ENCODE data around the gene SEC16A. TPM values are rescaled to one million over a fixed set of nuclear protein-coding genes. Genes with fewer than 3 reads are reported as not detected.

The SEC16A gene
- total RNA-seq, 6 experiments from 2014 or later, result 46.9 to 108 (median 72.0) TPM

DNA sequence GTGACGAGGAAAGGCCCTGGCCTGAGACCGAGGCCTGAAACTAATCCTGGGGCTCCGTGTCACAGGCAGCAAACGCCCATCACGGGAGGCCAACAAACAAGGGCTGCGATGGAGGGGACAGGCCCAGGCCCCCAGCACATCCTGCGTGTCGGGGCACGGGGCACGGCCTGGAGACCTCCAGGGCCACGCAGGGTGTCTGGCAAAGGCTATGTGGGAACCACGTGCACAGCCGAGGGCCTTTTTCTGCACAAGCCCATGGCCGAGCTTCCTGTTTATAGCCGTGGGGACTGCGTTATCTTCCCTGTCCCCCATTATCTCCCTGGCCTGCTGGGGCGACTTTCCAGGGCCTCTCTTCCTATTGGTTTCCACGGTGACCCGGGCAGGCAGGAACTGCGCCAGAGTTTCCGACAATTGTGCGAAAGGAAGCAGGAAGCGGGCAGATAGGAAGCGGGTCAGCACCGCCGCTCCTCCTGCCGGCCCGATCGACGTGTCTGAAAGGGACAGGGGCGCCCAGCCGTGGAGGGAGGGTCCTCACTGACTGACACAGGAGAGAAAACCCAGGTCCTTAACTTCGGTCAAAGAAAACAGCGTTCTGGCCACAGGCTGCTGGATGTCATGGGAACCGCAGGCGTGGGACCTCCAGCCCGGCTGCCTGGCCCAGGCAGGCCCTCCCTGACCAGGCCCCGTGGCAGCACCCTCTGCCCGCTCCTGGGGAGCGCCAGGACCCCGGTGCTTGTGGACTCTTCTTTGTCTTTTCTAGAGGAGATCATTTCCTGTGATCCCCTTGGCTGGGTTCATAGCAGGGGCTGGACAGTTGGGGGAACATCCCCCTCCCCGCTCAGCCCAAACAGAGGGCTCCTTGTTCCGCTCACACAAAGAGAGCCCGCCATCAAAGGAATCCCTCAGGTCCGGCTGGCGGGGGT, 29.1 kb upstream of the SEC16A start:
- H3K36me3 ChIP-seq, result peaks cover 0 to 88% (median 39%) of the 10 kb centered on the region in 4 donors
- DNase-seq, result peak; percentile 80 to 82 (median 82)
- H3K4me1 ChIP-seq, result no peaks in the 10 kb centered on the region
- H3K4me3 ChIP-seq, result no peak overlapping the region
- H3K27me3 ChIP-seq, result no peaks in the 10 kb centered on the region
- no peak for TF ChIP-seq POLR2A (IDR thresholded peaks at IDR 0.05)
- TF ChIP-seq, protein P1, sequence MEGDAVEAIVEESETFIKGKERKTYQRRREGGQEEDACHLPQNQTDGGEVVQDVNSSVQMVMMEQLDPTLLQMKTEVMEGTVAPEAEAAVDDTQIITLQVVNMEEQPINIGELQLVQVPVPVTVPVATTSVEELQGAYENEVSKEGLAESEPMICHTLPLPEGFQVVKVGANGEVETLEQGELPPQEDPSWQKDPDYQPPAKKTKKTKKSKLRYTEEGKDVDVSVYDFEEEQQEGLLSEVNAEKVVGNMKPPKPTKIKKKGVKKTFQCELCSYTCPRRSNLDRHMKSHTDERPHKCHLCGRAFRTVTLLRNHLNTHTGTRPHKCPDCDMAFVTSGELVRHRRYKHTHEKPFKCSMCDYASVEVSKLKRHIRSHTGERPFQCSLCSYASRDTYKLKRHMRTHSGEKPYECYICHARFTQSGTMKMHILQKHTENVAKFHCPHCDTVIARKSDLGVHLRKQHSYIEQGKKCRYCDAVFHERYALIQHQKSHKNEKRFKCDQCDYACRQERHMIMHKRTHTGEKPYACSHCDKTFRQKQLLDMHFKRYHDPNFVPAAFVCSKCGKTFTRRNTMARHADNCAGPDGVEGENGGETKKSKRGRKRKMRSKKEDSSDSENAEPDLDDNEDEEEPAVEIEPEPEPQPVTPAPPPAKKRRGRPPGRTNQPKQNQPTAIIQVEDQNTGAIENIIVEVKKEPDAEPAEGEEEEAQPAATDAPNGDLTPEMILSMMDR (IDR thresholded peaks at IDR 0.05), result no peak
- intact Hi-C loops (cut with DNase I), result no loop called here
- H3K27ac ChIP-seq, result peak overlapping the region; percentile 27 to 79 (median 47)
- H3K9me3 ChIP-seq, result no peaks in the 10 kb centered on the region
- 88% methylated on average over 11 of the region's 46 CpGs for WGBS (ENCODE audit: insufficient coverage, low coverage, low lambda C conversion rate, missing lambda C conversion rate)
- ATAC-seq, result peak; percentile 66 to 69 (median 68)

DNA sequence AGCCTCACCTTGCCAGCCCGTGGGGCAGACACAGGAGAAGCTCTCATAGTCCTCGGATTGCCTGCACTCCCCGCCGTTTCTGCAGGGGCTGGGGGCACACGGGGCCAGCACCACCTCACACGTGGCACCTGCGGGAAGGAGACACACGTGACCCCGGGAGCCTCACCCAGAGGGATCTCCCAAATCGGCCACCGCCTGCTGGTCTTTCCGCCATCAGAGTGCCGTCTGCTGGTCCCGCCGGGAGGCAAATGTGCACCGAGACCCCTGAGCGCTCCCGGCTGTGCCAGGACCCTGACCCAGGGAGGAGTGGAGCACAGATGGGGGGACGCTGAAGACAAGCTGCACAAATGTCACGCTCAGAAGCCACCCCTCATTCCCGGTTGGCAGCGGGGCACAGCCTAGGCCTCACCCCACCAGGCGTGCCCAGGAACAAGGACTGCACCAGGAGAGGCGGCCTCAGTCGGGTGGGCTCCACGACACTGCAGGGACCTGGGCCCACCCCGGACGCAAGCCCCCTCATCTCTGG, 28.4 kb upstream of the SEC16A start:
- ATAC-seq, result no peak
- 80% methylated on average over 9 of the region's 28 CpGs for WGBS (ENCODE audit: insufficient coverage, low coverage, low lambda C conversion rate, missing lambda C conversion rate)
- Histone ChIP-seq H3K36me3 (peaks cover 0 to 91% (median 42%) of the 10 kb centered on the region in 4 donors), H3K4me3 (no peak overlapping the region), H3K4me1 (no peaks in the 10 kb centered on the region), H3K9me3 (no peaks in the 10 kb centered on the region), H3K27me3 (no peaks in the 10 kb centered on the region), H3K27ac (peak overlapping the region in 1 of 3 donors; percentile 57)
- intact Hi-C loops (cut with DNase I), result no loop called here
- no peak for DNase-seq
- TF ChIP-seq, protein P1 (IDR thresholded peaks at IDR 0.05), result no peak
- TF ChIP-seq POLR2A (IDR thresholded peaks at IDR 0.05), result no peak

DNA sequence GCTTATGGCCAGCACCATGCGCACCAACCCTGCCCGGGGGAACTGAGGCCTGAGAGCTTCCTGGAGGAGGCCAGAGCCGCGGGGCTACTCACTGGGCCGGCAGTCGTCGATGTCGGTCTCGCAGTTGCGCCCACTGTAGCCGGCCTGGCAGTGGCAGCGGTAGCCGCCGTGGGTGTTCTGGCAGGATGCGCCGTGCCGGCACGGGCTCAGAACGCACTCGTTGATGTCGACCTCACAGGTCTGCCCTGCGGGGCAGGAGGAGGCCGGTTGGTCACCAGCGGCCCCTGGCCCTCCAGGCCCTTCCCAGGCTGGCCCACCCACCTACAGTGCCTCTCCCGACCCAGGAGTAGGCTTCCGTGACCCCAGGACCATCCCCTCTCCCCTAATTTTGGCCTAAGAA, 27.7 kb upstream of the SEC16A start:
- TF ChIP-seq, protein P1 (IDR thresholded peaks at IDR 0.05), result no peak
- no peak for TF ChIP-seq POLR2A (IDR thresholded peaks at IDR 0.05)
- intact Hi-C loops (cut with DNase I), result no loop called here
- WGBS (ENCODE audit: insufficient coverage, low coverage, low lambda C conversion rate, missing lambda C conversion rate), result no CpG with 5 or more reads among the region's 26 CpGs
- Histone ChIP-seq H3K4me1 (no peaks in the 10 kb centered on the region), H3K9me3 (no peaks in the 10 kb centered on the region), H3K36me3 (peaks cover 0 to 92% (median 44%) of the 10 kb centered on the region in 4 donors), H3K27ac (peak overlapping the region in 1 of 3 donors; percentile 57), H3K27me3 (no peaks in the 10 kb centered on the region), H3K4me3 (no peak overlapping the region)
- DNase-seq (no peak), ATAC-seq (no peak)

DNA sequence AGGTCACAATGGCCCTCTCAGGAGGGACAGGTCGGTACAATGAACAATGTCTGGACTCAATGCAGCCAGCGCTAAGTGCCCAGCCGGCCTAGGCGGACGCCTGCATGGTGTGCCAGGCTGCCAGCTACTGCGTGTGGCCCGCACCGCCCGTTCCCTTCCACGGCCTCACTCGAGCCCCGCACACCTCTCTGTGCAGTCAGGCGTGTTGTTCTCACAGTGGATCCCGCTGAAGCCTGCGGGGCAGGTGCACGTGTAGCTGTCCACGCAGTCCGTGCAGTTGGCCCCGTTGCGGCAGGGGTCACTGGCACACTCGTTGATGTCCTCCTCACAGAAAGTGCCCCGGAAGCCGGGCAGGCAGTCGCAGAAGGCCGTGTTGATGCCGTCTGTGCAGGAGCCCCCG, 26.7 kb upstream of the SEC16A start:
- intact Hi-C loops (cut with DNase I), result no loop called here
- 92% methylated on average over 13 of the region's 27 CpGs for WGBS (ENCODE audit: insufficient coverage, low coverage, low lambda C conversion rate, missing lambda C conversion rate)
- TF ChIP-seq, protein P1 (IDR thresholded peaks at IDR 0.05), result no peak
- TF ChIP-seq POLR2A (IDR thresholded peaks at IDR 0.05), result no peak
- H3K36me3 ChIP-seq, result peaks cover 0 to 92% (median 47%) of the 10 kb centered on the region in 4 donors
- ATAC-seq (no peak), DNase-seq (no peak)
- H3K27me3 ChIP-seq, result no peaks in the 10 kb centered on the region
- no peaks in the 10 kb centered on the region for H3K9me3 ChIP-seq
- no peak overlapping the region for H3K4me3 ChIP-seq
- H3K4me1 ChIP-seq, result no peaks in the 10 kb centered on the region
- no peak overlapping the region for H3K27ac ChIP-seq
